ENCODE results near the gene NTNG2.

Gene NTNG2

DNA sequence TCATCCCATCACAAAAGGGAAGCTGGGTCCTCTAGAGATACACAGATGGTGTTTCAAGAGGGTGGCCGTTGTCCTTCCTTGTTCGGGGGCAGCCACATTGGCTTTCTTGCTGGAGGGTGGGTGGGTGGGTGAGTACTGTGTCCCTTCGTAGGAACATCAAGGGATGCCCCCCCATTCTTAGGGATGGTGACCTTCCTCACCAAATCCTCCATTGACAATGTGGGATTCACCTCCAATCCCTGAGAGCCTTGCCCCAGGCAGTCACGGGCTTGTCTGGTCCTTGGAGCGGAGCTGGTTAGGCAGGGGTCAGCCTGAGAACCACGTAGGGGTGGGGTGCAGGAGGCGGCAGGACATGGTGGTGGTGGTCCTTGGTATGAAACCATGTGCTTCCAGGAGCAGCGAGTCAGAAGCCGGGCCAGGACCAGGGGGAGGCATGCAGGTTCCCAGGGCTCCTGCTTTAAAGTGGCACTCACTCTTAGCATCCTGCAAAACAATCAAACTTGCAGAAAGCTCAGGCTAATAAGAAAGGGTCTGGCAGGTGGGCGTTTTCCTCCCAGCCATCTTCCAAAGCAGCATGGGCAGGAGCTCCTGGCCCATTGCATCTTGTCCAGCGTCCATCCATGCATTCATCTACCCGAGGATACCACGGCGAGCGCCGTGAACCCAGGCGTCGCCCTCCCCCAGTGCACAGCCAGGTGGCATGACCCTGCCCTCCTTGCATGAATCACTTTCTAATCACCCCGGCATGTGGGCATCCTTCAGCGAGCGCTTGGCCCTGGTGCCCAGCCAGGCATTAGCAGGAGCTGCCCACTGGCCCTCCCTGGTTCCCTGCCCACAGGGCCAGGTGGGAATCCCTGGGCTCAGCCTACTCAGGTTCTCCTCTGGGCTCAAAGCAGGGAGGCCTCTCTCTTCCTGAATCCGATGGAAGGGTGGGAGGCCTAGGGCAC, 76.4 kb downstream of the NTNG2 start:
- DNase-seq, result no peak

DNA sequence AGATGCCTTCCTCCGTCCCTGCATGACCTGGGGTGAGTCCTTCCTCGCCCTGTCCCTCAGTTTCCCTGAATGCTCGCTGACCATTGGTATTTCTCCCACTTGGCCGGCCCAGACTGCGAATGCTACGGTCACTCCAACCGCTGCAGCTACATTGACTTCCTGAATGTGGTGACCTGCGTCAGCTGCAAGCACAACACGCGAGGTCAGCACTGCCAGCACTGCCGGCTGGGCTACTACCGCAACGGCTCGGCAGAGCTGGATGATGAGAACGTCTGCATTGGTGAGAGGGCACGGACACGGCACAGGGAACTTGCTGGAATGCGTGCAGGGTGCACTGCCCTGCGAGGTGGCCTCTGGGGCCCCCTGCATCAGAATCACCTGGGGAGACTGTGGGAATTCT, 77.1 kb downstream of the NTNG2 start:
- no peak for DNase-seq

- no peak for DNase-seq
Measured at GRCh38 chr9:132239518-132239917, 77.7 kb downstream of the NTNG2 start.

DNA sequence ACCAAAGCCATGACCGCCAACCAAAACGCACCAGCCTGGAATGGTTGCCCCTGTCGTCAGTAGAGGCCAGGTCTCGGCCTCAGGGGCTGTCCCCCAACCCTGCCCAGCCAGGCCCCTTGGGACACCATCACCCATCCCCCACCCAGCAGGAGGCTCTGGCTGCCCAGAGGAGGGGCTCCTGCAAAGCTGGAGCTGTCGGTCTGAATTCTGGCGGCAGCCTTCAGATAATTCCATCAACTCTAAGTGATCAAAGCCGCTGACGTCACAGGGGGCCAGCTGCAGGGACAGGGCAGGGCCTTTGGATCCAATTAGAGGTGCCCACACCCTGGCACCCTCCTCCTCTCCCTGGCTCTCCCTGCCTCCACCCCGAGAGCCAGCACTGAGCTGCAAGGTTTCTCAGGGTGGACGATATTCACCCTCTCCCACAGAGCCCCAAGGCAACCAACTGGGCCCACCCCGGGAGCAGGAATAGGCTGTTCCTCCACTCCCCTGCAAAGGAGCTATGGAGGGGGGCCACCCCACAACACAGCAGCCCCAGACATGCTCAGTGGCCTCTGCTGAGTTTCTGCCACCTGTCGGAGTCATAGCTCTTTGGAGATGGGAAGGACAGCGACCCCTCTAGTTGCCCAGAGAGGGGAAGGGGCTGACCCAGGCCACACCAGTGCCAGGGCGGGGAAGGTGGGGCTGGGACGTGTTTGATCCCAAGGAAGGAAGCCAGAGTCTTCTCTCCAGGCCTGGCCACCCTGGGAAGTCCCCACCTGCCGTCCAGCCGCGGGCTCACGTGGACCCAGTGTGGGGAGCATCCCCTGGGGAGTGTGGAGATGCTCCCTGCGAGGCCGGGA, 78.4 kb downstream of the NTNG2 start:
- DNase-seq, result no peak

DNA sequence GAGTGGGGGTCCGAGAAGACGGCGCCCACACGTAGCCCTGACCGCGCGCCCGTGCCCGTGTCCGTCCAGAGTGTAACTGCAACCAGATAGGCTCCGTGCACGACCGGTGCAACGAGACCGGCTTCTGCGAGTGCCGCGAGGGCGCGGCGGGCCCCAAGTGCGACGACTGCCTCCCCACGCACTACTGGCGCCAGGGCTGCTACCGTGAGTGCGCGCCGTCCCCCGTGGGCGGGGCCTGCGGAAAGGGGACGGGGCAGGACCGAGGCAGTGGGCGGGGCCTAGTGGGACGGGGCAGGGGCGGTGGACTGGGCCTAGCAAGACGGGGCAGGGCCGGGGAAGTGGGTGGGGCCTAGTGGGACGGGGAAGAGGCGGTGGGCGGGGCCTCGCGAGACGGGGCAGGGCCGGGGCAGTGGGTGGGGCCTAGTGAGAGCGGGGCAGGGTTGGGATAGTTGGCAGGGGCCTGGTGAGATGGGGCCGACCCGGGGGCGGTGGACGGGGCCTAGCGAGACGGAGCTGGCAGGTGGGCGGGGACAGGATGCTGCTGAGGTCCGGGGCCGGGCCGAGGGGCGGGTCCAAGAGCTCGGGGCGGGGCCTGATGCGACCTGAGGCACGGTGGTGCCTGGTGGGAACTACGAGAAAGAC, 79.1 kb downstream of the NTNG2 start:
- peak; percentile 74 for DNase-seq

DNA sequence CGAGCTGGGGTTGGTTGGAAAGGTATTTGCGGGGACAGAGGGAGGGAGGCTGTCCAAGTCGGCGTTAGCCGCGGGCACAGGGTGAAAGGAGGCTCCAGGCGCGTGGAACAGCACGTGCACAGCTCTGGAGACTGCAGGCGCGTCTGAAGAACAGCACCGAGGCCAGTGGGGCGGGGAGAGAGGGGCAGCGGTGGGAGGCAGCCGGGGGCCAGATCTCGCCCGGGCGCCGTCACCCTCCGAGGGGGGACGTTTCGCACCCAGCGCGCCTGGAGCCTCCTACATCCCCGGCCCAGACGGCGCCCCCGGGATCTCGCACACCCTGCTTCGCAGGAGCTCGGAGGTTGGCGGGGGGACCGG, 79.6 kb downstream of the NTNG2 start:
- DNase-seq, result no peak

DNA sequence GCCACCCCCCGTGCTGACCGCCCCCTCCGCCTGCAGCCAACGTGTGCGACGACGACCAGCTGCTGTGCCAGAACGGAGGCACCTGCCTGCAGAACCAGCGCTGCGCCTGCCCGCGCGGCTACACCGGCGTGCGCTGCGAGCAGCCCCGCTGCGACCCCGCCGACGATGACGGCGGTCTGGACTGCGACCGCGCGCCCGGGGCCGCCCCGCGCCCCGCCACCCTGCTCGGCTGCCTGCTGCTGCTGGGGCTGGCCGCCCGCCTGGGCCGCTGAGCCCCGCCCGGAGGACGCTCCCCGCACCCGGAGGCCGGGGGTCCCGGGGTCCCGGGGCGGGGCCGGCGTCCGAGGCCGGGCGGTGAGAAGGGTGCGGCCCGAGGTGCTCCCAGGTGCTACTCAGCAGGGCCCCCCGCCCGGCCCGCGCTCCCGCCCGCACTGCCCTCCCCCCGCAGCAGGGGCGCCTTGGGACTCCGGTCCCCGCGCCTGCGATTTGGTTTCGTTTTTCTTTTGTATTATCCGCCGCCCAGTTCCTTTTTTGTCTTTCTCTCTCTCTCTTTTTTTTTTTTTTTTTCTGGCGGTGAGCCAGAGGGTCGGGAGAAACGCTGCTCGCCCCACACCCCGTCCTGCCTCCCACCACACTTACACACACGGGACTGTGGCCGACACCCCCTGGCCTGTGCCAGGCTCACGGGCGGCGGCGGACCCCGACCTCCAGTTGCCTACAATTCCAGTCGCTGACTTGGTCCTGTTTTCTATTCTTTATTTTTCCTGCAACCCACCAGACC, 80.2 kb downstream of the NTNG2 start:
- no peak for DNase-seq

DNA sequence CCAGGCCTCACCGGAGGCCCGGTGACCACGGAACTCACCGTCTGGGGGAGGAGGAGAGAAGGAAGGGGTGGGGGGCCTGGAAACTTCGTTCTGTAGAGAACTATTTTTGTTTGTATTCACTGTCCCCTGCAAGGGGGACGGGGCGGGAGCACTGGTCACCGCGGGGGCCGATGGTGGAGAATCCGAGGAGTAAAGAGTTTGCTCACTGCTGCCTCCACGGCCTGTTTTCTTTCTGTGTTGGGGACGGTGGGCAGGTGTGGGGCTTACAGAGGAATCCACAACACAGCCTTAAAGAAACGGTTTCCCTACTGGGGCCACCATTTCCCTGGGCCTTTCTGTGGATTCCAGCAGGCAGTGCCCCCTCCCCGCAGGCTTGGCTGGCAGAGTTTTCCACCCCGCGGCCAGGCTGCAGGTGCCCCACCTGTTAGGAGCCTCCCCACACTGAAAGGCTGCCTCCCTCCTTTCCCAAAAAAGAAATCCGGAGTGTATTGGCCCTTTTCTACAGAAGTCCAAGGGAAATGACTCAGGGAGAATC, 80.8 kb downstream of the NTNG2 start:
- no peak for DNase-seq

DNA sequence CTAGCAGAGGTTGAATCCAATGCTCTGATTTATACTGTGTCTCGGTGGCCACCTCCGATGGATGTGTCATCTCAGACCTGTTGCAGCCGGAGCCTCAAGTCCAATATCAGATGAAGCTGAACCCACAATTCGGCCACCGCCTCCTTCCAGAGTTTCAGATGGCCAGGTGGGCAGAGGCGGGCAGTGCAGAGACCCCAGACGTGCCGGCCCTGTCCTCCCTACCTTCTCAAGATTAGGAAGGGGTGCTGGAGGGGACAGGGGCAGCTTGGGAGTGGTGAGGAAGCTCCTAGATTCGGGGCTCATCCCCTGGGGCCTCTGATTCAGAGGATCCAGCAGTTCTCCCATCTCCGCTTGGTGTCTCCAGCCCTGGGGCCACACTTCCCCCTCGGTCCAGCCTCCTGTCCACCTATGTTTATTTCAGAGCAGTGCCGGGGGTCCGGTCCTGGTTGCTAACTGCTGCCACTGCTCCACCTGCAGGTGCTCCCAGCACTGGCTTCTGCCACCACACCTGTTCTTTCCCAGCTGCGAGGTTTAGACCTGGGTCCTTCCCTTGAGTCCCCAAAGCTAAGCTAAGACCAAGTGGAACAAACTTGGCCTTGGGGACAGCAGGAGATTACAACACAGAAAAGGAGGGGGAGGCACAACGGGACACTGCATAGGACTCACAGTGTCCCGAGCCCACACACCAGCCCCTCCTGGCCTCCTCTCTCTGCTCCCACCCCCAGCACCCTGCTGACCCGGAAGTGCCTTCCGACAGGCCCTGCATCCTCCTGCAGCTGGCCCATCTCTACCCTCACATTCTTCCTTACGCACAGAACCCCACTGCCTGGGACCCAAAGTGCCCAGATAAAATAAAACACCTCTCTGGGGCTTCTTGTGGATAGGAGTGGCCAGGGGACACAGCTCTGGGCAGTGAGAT, 81.6 kb downstream of the NTNG2 start:
- no peak for DNase-seq

DNA sequence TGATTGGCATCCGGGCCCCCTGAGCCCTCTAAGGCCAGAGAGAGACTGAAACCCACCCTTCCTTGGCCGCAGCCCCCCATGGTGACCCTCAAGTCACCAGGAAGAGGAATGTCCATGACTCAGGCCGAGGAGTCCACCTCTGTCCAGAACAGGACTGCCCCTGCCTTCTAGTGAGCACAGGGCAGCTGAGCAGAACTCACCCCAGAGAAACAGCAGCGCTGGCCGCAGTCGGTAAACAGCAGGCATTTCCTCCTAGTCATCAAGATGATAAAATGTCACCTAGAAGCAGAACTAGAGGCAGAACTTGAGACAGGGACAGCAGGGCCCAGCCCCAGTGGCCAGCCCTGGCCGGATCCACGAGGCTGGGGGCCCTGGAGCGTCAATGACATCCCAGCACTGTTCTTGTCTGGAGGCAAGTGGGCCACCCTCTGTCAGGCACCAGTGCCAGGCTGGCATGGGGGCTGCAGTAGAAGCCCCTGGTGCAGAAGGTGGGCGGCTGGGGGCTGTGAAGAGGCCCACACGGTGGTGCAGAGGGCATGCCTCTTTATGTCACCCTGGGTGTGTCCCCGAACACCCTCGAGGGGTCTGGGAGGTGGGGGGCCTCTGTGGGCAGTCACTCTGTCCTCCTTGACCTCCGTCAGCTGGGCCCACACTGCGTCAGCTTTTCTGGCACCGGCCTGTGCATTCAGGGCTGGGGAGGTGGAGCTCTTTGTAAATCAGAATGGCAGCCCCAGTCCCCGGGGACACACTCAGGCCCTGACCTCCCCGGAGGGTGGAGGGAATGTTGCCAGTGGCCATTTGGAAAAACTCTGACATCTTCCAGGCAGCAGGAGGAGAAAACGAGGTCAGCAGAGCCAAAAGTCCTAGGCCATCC, 83.0 kb downstream of the NTNG2 start:
- DNase-seq, result no peak

GRCh38 chr9:132245465-132245864, 83.6 kb downstream of the NTNG2 start:
- no peak for DNase-seq

- DNase-seq, result no peak
Measured at GRCh38 chr9:132247942-132248341, 86.1 kb downstream of the NTNG2 start.

- no peak for DNase-seq
Measured at GRCh38 chr9:132249123-132249522, 87.3 kb downstream of the NTNG2 start.

DNA sequence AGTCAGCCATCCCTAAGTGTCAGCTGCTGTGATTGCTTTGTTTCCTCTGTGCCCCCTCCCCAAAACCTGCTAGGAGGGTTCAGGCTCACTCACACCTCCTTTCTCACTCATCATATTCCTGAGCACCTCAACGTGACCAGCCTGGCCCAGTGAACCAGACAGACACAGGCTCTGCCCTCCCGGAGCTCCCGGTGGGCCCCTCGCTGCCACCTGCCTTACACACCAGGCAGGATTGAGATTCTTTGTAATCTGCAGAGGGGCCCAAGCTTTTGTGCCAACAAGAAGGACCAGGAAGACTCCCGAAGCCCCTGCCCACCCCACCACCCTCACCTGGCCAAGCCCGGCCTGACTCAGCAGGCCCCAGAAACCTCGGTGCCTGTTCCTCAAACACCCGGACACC, 87.8 kb downstream of the NTNG2 start:
- no peak for DNase-seq

GRCh38 chr9:132250324-132251262, 88.7 kb downstream of the NTNG2 start:
- no peak for DNase-seq

GRCh38 chr9:132260846-132261245, 99.0 kb downstream of the NTNG2 start:
- DNase-seq, result no peak

GRCh38 chr9:132266017-132266416, 104.2 kb downstream of the NTNG2 start:
- DNase-seq, result no peak

- DNase-seq, result no peak
Measured at GRCh38 chr9:132267660-132268059, 105.8 kb downstream of the NTNG2 start.

DNA sequence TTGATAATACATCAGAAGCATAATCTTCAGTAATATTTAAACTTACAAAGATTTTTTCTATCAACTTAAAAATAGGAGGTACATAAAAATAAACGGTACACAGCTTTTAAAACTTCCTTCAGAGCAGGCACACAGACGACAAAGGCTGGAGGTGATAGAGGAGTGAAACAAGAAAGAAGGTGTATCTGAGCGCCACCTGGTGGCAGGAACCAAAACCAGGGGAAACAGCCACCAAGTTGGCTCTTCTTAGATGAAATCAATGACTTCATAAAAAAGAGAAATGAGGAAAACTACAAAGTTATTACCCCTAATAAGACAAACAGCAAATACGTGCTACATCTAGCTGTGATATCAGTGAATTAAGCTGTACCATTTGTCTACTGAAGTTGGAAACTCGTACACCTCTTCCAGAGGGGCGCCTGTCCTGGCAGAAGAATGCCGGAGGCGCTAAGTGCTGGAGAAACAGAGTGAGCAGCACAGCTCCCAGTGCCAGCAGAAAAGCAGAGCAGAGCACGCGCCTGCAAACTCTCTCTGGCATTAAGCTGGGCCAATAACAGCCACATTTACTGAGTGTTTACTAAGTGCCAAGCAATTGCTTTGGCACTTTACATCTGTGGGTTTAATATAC, 107.0 kb downstream of the NTNG2 start:
- DNase-seq, result peak; percentile 48
